K562 (cell line): ENCODE results near the gene EFCAB10. TPM values are rescaled to one million over a fixed set of nuclear protein-coding genes. Genes with fewer than 3 reads are reported as not detected.

Source experiments
- ATAC-seq: fragments of 200-7000 bp; cut with Tn5 transposase; 3 replicates; pipeline ENCODE4 v1.9.1; 2020; ENCODE audit warnings: moderate library complexity
- BruUV-seq: library from RNA; stranded (reverse); fragments of 400-500 nt; replicated peaks from 2 replicates; lab custom pipeline; 2021; lab: Mats Ljungman, UMichigan
- CTCF ChIA-PET: fragments of 300-600 bp; formaldehyde crosslinking; extraction: SDS; loops from one replicate; lab custom pipeline; 2021; ENCODE audit warnings: low intra/inter-chr PET ratio; lab: Yijun Ruan, JAX
- POLR2A ChIA-PET: fragments of 300-600, 350-650 bp; sonication (Branson Sonifier 250); formaldehyde crosslinking; extraction: SDS; loops from one replicate; lab custom pipeline; 2021; ENCODE audit warnings: antibody characterized with exemption, inconsistent platforms; lab: Yijun Ruan, JAX
- DNase-seq, 4 experiments: peaks; one replicate each; pipeline versions ENCODE4 v3.0.0 to v3.0.0-alpha.2; 2011 to 2018; ENCODE audit warnings: low spot score in 3 of 4, mixed read lengths in 3 of 4; ENCODE audit errors: extremely low read depth in 1 of 4
- FAIRE-seq: peaks from 2 replicates; lab custom pipeline; 2011; peaks lifted over from hg19 to GRCh38; lab: Jason Lieb, UNC
- H2AFZ ChIP-seq: 2 replicates; pipeline ENCODE4 v1.6.0; 2011; ENCODE audit warnings: low read depth, low read length, control low read depth, inconsistent platforms
- H3K27ac ChIP-seq: fragments of 200-600 bp; 3 replicates; pipeline ENCODE4 v1.8.0; 2011; ENCODE audit warnings: low read depth, mild to moderate bottlenecking, control low read depth, inconsistent platforms, low read length, moderate library complexity, mixed read lengths; ENCODE audit errors: extremely low read depth
- H3K27me3 ChIP-seq, 2 experiments: fragments of 300-600 bp in 1 of 2; 2 replicates in 1 of 2; 3 replicates in 1 of 2; pipeline versions ENCODE4 v1.6.0 to v1.8.0; 2011; ENCODE audit warnings: inconsistent platforms in 2 of 2, low read length in 2 of 2, mild to moderate bottlenecking in 1 of 2, mixed read lengths in 1 of 2, moderate library complexity in 1 of 2; ENCODE audit not compliant: control insufficient read depth in 2 of 2, insufficient read depth in 2 of 2
- H3K36me3 ChIP-seq: fragments of 300-600 bp; 3 replicates; pipeline ENCODE4 v1.8.0; 2011; ENCODE audit warnings: mild to moderate bottlenecking, low read length, inconsistent platforms; ENCODE audit not compliant: control insufficient read depth, insufficient read depth
- H3K4me1 ChIP-seq, 2 experiments: fragments of 200-600 bp in 1 of 2; replicated peaks in 1 of 2; 2 replicates in 1 of 2; 3 replicates in 1 of 2; pipeline versions ENCODE4 v1.5.1 to v1.8.0; 2011; ENCODE audit warnings: inconsistent platforms in 2 of 2, low read length in 2 of 2, mild to moderate bottlenecking in 1 of 2, mixed read lengths in 1 of 2, moderate library complexity in 1 of 2; ENCODE audit not compliant: control insufficient read depth in 2 of 2, insufficient read depth in 2 of 2
- H3K4me2 ChIP-seq: 2 replicates; pipeline ENCODE4 v1.6.1; 2011; ENCODE audit warnings: low read length, control low read depth, inconsistent platforms, mixed read lengths; ENCODE audit not compliant: insufficient read depth
- H3K4me3 ChIP-seq: fragments of 200-600 bp; sonication (generic), shearing (Covaris generic); 2 replicates; pipeline ENCODE4 v1.5.1; 2016; ENCODE audit warnings: control low read depth, inconsistent platforms
- H3K79me2 ChIP-seq: fragments of 200-600 bp; 3 replicates; pipeline ENCODE4 v1.8.0; 2011; ENCODE audit warnings: low read length, inconsistent platforms; ENCODE audit not compliant: control insufficient read depth, insufficient read depth
- H3K9ac ChIP-seq, 2 experiments: 2 replicates each; pipeline versions ENCODE4 v1.6.0 to v1.6.1; 2011; ENCODE audit warnings: low read depth in 2 of 2, low read length in 2 of 2, control low read depth in 1 of 2, inconsistent platforms in 1 of 2, mild to moderate bottlenecking in 1 of 2, mixed read lengths in 1 of 2; ENCODE audit not compliant: insufficient read depth in 1 of 2
- H3K9me1 ChIP-seq: one replicate; pipeline ENCODE4 v1.6.0; 2011; ENCODE audit warnings: inconsistent platforms, mild to moderate bottlenecking, low read length, moderate library complexity; ENCODE audit not compliant: control insufficient read depth, insufficient read depth
- H3K9me3 ChIP-seq: replicated peaks from 2 replicates; pipeline ENCODE4 v1.5.1; 2011; ENCODE audit warnings: low read depth, low read length, inconsistent platforms; ENCODE audit not compliant: control insufficient read depth, insufficient read depth
- H4K20me1 ChIP-seq: replicated peaks from 2 replicates; pipeline ENCODE4 v1.6.1; 2011; ENCODE audit warnings: low read length, inconsistent platforms, mixed read lengths; ENCODE audit not compliant: control insufficient read depth, insufficient read depth
- CBX5 ChIP-seq: IDR thresholded peaks from 2 replicates; pipeline ENCODE4 v1.6.1; 2014; ENCODE audit warnings: low read depth, borderline replicate concordance
- CCNT2 ChIP-seq: IDR thresholded peaks from 2 replicates; pipeline ENCODE4 v1.6.1; 2011; ENCODE audit warnings: borderline replicate concordance, low read depth, mild to moderate bottlenecking, moderate library complexity, mixed read lengths, low read length; ENCODE audit not compliant: insufficient read length; ENCODE audit errors: extremely low read depth
- CREM ChIP-seq: IDR thresholded peaks from 2 replicates; pipeline ENCODE4 v1.6.1; 2014; ENCODE audit warnings: antibody characterized with exemption, low read depth
- MED1 ChIP-seq: sonication (generic); formaldehyde crosslinking; IDR thresholded peaks from 2 replicates; pipeline ENCODE4 v1.8.1; 2023; ENCODE audit warnings: missing genetic modification reagents, borderline replicate concordance
- NFATC3 ChIP-seq: fragments of 450-650 bp; IDR thresholded peaks from 2 replicates; pipeline ENCODE4 v1.6.1; 2017; ENCODE audit warnings: mild to moderate bottlenecking
- POLR2A ChIP-seq: fragments of 450-650 bp; conservative IDR thresholded peaks from 2 replicates; pipeline ENCODE4 v1.6.1; 2016
- RAD21 ChIP-seq, 2 experiments: fragments of 250-450 bp in 1 of 2; fragments of 450-650 bp in 1 of 2; sonication (Bioruptor Pico) in 1 of 2; formaldehyde crosslinking in 1 of 2; IDR thresholded peaks in 1 of 2; conservative IDR thresholded peaks in 1 of 2; 2 replicates each; pipeline versions ENCODE4 v1.4.0 to v1.8.0; 2020 to 2022; ENCODE audit warnings: mild to moderate bottlenecking in 2 of 2, moderate library complexity in 1 of 2
- TGIF2 ChIP-seq: sonication (generic); formaldehyde crosslinking; IDR thresholded peaks from 2 replicates; pipeline ENCODE4 v1.8.1; 2022; ENCODE audit warnings: mild to moderate bottlenecking, missing genetic modification reagents, moderate library complexity
- WGBS: fragments of 100-300 bp; shearing (Covaris generic); methylation state at CpG from one replicate; pipeline ENCODE4 v1.1.6; 2016; ENCODE audit warnings: low coverage, mixed read lengths; ENCODE audit not compliant: insufficient coverage; ENCODE audit errors: missing lambda C conversion rate; 5-methylcytosine and 5-hydroxymethylcytosine counted together
- in situ Hi-C: fragments of 300-500 bp; cut with MboI; formaldehyde crosslinking; loops from 4 replicates; pipeline ENCODE4 v1.15.0; 2018; ENCODE audit warnings: inconsistent platforms, mixed read lengths
- intact Hi-C: fragments of 100-400 bp; cut with micrococcal nuclease; formaldehyde crosslinking; loops from 2 replicates; pipeline ENCODE4 v1.14.2; 2022
- polyA plus RNA-seq, 8 experiments: library from polyadenylated mRNA; depleted of rRNA in 4 of 8; stranded (reverse) in 5 of 8; unstranded in 3 of 8; fragments of >200 nt; fragmentation: Nextera tagmentation in 2 of 8; fragmentation: Illumina TruSeq in 1 of 8; extraction: Ambion mirVana in 2 of 8; extraction: Trizol in 1 of 8; gene quantifications; 2 replicates each; pipeline versions ENCODE4 v1.2.1 to v1.2.3, GENCODE V29; 2011 to 2014; ENCODE audit warnings: inconsistent platforms in 1 of 8, missing spikeins in 1 of 8
- total RNA-seq, 7 experiments: library from RNA; depleted of rRNA in 6 of 7; stranded (reverse); fragments of >200 nt in 6 of 7; fragmentation: Illumina TruSeq in 2 of 7; extraction: Trizol in 2 of 7; gene quantifications; 2 replicates each; pipeline versions ENCODE4 v1.2.1 to v1.2.3, GENCODE V29; 2011 to 2021; ENCODE audit warnings: low replicate concordance in 1 of 7
- TF ChIP-seq, protein P1 (sequence below), 3 experiments: IDR thresholded peaks in 2 of 3; conservative IDR thresholded peaks in 1 of 3; 2 replicates each; pipeline ENCODE4 v1.5.1; 2011 to 2012; ENCODE audit warnings: low read length in 3 of 3, mild to moderate bottlenecking in 3 of 3, control low read depth in 2 of 3, improper control_type of control experiment in 1 of 3, inconsistent platforms in 1 of 3, low read depth in 1 of 3, mixed read lengths in 1 of 3, moderate library complexity in 1 of 3; ENCODE audit not compliant: insufficient read depth in 2 of 3

EFCAB10 gene
- total and polyA plus RNA-seq, 9 of the 15 experiments (the other 6 are each of a cell fraction or from before 2014, with no cell fraction given) = 5.0 to 21.4 (median 16.8) TPM

DNA sequence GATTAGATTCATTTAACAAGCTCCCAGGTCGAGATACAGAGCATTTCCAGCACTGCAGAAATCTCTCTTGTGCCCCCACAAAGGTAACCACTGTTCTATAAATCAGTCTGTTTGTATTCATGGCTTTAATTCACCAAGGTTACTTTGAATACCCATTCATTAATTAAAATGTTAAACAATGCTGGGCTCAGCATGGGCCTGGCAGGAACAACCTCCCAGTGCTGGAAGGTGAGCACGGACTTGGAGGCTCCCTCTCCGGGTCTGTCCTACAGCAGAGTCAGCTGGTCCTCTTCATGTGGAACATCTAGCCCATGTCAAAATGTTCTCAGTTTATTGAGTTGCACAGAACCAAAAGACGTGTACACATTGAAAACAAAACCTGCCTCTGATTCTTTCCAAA, 15.6 kb upstream of the EFCAB10 start:
- FAIRE-seq (no peak), ATAC-seq (no peak), DNase-seq (no peak)
- Histone ChIP-seq H2AFZ (no peak overlapping the region), H3K9me3 (no peaks in the 10 kb centered on the region), H3K27ac (no peak overlapping the region), H3K4me3 (no peak overlapping the region), H3K79me2 (peaks cover 5% of the 10 kb centered on the region; the same call in 1 of the 3 replicates), H3K36me3 (no peaks in the 10 kb centered on the region), H3K27me3 (no peaks in the 10 kb centered on the region), H3K9me1 (no peaks in the 10 kb centered on the region), H3K9ac (no peak overlapping the region), H4K20me1 (no peaks in the 10 kb centered on the region), H3K4me1 (peaks cover 0 to 12% of the 10 kb centered on the region in 2 experiments; a peak in 3 of 5 replicates), H3K4me2 (no peak overlapping the region)
- POLR2A ChIA-PET = interaction anchor here (0.9 to 3.5 kb wide), 2 partner anchors 8 to 13 kb away, joined by 3 to 12 read pairs; no protein-coding TSS in a partner anchor
- CTCF ChIA-PET = no interaction called here
- intact Hi-C loops (loop anchor here (10.0 kb wide), 1 partner anchor 332 kb away; no protein-coding TSS in a partner anchor), in situ Hi-C loops (no loop called here)
- WGBS = 24% methylated on average over 4 of the region's 4 CpGs
- TF ChIP-seq CBX5 (no peak), NFATC3 (no peak), TGIF2 (CRISPR knock-in tag) (no peak), CCNT2 (no peak), CREM (no peak)
- no TSS peak for BruUV-seq

DNA sequence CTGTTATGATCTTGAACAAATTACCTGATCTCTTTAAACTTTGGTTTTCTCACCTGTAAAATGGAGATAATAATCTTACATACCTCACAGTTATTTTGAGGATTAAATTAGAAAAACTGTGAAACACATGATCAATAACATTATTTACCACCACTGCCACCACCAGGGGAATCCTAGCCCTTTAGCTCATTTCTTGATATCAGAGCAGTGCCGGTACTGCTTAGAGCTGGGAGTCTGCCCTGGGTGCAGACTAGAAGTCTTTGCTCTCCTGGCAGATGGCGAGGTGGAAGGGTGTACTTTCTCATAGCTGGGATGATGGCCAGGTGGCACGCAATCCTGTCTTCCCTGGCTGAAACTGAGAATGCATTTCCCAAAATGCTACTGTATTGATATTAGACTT, 12.7 kb upstream of the EFCAB10 start:
- BruUV-seq = no TSS peak
- CTCF ChIA-PET = no interaction called here
- Histone ChIP-seq H3K79me2 (no peaks in the 10 kb centered on the region), H3K9me1 (no peaks in the 10 kb centered on the region), H3K4me2 (0 out of 2 replicates have a peak overlapping the region, but pooled peaks have one; percentile 20), H3K4me1 (peaks cover 0 to 2% of the 10 kb centered on the region in 2 experiments; a peak in 1 of 5 replicates), H3K36me3 (no peaks in the 10 kb centered on the region), H3K9ac (no peak overlapping the region), H4K20me1 (no peaks in the 10 kb centered on the region), H3K27me3 (no peaks in the 10 kb centered on the region), H3K9me3 (no peaks in the 10 kb centered on the region), H3K27ac (no peak overlapping the region), H2AFZ (peak overlapping the region; percentile 37), H3K4me3 (no peak overlapping the region)
- intact Hi-C loops (loop anchor here (10.0 kb wide), 1 partner anchor 329 kb away; no protein-coding TSS in a partner anchor), in situ Hi-C loops (no loop called here)
- FAIRE-seq (no peak), ATAC-seq (peak; percentile 58), DNase-seq (no peak)
- POLR2A ChIA-PET = interaction anchor here (0.6 to 1.9 kb wide), 6 partner anchors 8 to 28 kb away, joined by 3 to 7 read pairs (median 4); no protein-coding TSS in a partner anchor
- WGBS = 57% methylated on average over 3 of the region's 3 CpGs
- TF ChIP-seq, protein P1, sequence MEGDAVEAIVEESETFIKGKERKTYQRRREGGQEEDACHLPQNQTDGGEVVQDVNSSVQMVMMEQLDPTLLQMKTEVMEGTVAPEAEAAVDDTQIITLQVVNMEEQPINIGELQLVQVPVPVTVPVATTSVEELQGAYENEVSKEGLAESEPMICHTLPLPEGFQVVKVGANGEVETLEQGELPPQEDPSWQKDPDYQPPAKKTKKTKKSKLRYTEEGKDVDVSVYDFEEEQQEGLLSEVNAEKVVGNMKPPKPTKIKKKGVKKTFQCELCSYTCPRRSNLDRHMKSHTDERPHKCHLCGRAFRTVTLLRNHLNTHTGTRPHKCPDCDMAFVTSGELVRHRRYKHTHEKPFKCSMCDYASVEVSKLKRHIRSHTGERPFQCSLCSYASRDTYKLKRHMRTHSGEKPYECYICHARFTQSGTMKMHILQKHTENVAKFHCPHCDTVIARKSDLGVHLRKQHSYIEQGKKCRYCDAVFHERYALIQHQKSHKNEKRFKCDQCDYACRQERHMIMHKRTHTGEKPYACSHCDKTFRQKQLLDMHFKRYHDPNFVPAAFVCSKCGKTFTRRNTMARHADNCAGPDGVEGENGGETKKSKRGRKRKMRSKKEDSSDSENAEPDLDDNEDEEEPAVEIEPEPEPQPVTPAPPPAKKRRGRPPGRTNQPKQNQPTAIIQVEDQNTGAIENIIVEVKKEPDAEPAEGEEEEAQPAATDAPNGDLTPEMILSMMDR (IDR thresholded peaks at IDR 0.05 in 2 of 3, conservative IDR thresholded peaks at IDR 0.05 in 1 of 3; ENCODE audit: insufficient read depth in 2 of 3, low read depth in 1 of 3, low read length in 3 of 3) = peak in 1 of 3 experiments; percentile 23; a peak in 1 of 6 replicates
- TF ChIP-seq POLR2A (0 out of 2 replicates have a peak, but pooled peaks have one; percentile 0), RAD21 (CRISPR knock-in tag; conservative IDR thresholded peaks at IDR 0.05 in 1 of 2, IDR thresholded peaks at IDR 0.05 in 1 of 2) (0 out of 4 replicates have a peak, but pooled peaks of 1 of the 2 experiments have one; percentile 14), MED1 (CRISPR knock-in tag) (no peak)
